DLD1 (cell line): ENCODE results near the gene KLHDC8A.
"Not testable (repeated sequence)": the region's sequence is repeated elsewhere in the genome, so short reads cannot be mapped to it uniquely, and the experiment has no call there.

Source experiments
- in situ Hi-C: cut with HindIII; loops from 2 replicates; pipeline ENCODE4 v1.10.0; 2017; ENCODE audit warnings: low sequenced_read_pairs

Gene KLHDC8A, protein sequence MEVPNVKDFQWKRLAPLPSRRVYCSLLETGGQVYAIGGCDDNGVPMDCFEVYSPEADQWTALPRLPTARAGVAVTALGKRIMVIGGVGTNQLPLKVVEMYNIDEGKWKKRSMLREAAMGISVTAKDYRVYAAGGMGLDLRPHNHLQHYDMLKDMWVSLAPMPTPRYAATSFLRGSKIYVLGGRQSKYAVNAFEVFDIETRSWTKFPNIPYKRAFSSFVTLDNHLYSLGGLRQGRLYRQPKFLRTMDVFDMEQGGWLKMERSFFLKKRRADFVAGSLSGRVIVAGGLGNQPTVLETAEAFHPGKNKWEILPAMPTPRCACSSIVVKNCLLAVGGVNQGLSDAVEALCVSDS

DNA sequence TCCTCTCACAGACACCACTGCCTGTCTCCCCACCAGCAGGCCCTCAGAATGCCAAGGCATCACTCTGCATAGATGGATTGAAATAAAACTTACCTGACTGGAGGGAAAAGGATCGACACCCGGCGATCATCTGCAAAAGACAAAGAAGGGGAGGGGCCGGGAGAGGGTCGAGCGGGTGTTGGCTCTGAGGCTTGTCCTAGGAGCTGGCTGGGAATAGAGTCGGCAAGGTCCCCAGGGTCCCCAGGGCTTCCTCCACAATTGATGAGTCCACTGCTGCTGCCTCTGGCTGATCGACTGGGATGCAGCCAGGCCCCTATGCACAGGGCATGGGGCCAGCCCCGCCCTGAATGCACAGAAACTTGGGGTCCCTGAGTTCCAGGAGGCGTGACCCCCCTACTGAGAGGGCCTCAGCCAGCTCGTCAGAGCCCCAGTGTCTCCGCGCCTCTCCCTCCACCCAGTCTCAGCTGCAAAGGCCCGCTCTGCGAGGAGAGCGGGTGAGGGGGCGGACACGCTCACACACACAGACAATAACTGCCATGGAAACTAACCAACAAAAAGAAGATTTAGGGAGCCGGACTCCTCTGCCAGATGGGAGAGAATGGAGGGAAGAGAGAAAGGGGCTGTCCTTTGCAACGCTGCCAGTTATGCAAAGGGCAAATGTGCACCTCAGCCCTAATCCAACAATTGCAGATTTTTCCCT is at the start of gene KLHDC8A:
Gene KLHDC8A, minus strand, starts transcription at position 483 of the 700 bp plus-strand sequence. CDS start 13,318 bp downstream, outside the sequence.
- in situ Hi-C loops = loop anchor here (25.0 kb wide), 1 partner anchor 156 kb away; the partner anchor contains the start of gene CDK18

DNA sequence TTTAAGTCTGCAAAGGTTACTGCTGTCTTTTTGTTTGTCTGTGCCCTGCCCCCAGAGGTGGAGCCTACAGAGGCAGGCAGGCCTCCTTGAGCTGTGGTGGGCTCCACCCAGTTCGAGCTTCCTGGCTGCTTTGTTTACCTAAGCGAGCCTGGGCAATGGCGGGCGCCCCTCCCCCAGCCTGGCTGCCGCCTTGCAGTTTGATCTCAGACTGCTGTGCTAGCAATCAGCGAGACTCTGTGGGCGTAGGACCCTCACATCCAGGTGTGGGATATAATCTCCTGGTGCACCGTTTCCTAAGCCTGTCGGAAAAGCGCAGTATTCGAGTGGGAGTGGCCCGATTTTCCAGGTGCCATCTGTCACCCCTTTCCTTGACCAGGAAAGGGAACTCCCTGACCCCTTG is 49.5 kb upstream of the KLHDC8A start:
- in situ Hi-C loops = not testable (repeated sequence)

DNA sequence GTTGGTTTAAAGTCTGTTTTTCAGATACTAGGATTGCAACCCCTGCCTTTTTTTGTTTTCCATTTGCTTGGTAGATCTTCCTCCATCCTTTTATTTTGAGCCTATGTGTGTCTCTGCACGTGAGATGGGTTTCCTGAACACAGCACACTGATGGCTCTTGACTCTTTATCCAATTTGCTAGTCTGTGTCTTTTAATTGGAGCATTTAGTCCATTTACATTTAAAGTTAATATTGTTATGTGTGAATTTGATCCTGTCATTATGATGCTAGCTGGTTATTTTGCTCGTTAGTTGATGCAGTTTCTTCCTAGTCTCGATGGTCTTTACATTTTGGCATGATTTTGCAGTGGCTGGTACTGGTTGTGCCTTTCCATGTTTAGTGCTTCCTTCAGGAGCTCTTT is 47.8 kb upstream of the KLHDC8A start:
- in situ Hi-C loops = not testable (repeated sequence)

DNA sequence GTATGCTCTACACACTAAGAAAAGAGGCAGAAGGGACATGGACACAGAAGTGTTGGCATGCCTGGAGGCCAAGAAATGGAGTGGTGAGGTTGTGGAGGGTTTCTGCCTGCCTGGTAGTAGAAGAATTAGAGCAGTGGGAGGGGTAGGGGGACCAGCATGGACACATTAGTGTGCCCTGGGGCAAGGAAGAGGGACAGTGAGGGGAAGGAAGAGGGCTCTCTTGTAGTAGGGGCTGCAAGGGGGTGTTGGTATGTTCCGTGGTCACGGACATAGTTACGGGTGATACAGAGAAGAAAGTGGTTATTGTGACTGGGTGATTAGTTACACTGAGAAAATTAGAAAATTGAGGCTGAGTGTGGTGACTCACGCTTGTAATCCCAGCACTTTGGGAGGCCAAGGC is 41.9 kb upstream of the KLHDC8A start:
- in situ Hi-C loops = no loop called here

DNA sequence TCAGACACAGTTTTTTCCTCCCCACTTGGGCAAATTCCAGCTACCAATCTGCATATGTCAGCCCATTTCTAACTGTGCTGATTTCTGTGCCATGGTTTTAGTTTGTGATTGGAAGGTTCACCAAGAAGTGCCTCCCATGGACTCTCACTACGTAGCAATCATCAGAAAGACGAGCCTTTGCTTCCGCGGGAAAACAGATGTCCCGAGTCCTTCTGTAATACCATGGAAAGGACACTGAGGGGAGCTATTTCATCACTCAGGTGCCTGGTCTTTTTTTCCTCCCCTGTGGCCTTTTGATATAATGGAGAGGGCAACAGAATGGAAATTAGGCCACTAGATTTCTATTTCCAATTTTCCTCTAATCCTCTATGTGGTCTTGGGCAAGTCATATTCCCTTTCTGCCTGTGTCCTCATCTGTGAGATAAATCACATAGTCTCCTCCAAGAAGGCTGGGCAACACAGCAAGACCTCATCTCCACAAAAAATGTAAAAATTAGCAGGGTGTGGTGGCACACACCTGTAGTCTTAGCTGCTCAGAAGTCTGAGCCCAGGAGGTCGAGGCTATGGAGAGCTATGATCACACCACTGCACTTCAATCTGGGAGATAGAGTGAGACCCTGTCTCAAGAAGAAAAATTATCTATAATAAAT is 40.4 kb upstream of the KLHDC8A start:
- in situ Hi-C loops = no loop called here

DNA sequence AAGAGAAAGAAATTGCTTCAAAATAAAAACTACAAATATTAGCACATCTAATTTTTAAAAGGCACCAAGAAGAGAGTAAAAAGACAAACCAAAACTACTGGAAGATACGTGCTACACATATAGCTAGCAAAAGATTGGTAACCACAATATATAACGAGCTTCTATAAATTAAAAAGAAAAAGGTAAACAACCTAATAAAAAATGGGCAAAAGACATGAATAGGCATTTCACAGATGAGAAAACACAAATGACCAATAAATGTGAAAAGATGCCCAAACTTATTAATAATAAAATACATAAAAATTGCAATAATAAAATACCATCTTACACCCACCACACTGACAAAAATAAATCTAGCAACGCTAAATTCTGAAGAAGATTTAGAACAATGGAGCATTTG is 38.9 kb upstream of the KLHDC8A start:
- in situ Hi-C loops = no loop called here

DNA sequence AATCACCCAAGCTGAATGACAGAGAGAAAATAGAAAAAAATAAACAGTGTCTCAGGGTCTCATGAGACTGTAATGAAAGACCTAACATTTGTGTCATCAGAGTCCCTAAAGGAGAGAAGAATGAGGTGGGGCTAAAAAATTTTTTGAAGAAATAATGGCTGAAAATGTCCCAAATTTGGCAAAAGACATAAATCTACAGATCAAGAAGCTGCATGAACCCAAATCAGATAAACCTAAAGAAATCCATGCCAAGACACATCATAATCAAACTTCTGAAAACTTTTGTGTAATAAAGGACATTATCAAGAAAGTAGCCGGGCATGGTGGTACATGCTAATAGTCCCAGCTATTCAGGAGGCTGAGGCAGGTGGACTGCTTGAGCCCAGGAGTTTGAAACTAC is 35.9 kb upstream of the KLHDC8A start:
- in situ Hi-C loops = no loop called here

DNA sequence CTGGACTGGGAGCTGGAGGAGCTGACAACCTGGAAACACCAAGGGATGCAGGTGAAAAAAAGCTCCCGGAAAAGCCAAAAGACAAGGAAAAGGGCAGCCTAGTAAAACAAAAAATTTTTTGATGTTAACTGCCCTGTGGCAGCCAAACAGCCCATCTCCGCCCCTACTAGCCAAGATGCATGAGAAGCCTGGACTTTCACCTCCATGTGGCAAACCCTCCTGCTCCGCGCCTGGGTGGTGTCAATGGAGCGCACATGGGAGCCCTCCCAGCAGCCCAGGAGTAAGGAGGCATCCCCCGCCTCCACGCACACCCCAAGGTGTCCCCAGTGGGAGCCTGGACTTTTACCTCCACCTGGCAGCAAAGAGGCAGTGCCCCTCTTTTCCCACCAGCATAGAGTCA is 34.7 kb upstream of the KLHDC8A start:
- in situ Hi-C loops = no loop called here

DNA sequence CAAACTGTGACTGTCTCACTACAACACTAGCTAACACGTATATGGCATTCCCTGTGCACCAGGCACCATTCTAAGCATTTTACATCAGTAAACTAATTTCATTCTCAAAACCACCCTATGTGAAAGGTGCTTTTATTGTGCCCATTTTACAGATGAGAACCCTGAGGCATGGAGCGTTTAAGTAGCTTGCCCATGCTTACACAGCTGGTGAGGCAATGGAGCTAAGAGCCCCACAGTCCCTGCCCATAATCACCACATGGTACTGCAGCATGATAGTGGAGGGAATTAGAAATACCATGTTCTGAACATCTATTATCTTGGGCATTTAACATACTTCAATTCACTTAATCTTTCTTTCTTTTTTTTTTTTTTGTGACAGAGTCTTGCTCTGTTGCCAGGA is 31.1 kb upstream of the KLHDC8A start:
- in situ Hi-C loops = no loop called here

DNA sequence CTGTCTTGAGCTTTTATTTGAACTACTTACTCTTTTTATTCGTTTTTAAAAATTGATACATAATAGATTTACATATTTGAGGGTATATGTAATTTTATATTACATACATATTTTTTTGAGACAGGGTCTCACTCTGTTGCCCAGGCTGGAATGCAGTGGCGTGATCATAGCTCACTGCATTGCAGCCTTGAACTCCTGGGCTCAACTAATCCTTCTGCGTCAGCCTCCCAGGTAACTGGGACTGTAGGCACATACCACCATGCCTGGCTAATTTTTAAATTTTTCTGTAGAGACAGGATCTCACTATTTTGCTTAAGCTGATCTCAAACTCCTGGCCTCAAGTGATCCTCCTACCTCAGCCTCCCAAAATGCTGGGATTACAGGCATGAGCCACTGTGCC is 26.3 kb upstream of the KLHDC8A start:
- in situ Hi-C loops = not testable (repeated sequence)

DNA sequence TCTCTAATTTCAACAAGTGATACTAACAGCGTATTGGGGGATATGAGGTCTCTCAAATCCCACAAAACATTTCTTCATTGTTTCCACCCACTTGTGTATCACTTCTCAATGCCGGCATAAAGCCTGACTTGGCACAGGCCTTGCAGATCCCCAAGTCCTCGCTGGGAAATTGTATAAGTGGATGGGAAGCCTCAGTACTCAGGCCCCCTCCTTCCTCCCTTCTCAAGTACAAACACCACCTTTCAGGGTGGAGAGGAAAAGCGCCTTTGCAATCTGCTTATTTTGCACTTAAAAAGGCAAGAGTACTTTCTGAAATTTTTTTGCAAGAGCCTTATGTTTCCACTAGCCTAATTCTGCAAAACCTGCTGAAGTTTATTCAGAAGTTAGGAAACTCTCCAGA is 25.8 kb upstream of the KLHDC8A start:
- in situ Hi-C loops = no loop called here

DNA sequence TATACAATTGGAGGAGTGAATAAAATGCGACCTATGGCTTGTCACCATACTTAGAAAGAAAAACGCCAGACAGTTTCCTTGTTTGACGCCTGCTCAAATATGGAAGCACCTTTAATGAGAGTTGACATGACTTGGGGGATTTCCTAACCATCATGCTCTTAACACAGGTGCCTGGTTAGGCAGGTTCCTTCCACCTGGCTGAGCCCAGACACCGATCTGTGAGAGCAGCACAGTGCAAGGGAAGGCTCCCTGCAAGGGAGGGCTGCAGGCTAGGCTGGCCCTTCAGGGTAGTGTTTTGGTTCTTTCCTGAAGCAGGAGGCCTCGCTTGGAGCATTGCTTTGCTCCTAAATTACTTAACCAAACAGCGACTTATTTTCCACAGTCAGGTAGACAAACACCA is 24.6 kb upstream of the KLHDC8A start:
- in situ Hi-C loops = no loop called here

DNA sequence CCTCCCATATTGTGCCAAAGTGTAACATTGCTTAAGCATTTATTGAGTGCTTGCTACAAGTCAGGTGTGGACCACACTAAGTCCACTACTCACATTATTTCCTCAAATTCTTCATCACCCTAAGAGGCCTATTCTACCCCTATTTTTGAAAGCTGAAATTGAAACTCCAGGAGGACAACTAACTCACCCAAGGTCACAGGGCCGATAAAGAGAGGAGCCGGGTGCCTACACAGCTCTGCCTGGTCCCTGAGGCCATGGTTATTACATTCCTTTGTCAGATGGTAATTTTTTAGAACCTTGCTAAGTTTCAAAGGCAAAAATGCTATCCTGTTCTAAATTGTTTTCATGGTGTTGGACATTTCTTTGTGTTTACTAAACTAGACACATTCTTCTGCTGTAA is 24.2 kb upstream of the KLHDC8A start:
- in situ Hi-C loops = no loop called here

DNA sequence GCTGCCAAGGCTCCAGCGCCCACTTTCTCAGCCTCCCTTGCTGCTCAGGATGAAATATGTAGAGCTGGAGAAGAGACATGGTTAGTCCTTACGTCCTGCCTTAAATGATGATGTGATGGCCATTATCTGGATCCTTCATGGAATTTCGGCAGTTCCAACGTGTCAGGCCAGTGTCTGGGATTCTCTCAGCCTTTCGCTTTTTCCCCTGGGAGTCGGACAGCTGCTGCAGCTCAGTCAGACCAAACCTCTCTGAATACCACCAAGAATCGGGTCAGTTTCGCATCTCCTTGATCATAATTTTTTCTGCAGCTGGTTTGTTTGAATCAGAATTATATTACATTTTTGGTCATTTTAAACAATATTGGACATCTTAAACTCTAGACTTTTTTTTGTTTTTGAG is 22.3 kb upstream of the KLHDC8A start:
- in situ Hi-C loops = no loop called here

DNA sequence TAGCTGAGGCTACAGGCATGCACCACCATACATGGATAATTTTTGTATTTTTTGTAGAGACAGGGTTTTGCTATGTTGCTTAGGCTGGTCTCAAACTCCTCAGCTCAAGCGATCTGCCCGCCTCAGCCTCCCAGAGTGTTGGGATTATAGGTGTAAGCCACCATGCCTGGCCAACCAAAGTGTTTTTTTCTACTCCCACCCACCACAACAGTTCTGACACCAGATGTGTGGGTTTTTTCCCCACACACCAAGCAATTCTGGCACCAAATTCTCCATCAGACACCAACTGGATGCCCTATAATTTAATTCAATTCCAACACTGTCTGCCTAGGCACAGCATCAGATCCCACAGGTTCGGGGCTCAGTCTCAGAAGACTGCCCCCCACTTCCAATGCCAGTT is 20.6 kb upstream of the KLHDC8A start:
- in situ Hi-C loops = no loop called here

DNA sequence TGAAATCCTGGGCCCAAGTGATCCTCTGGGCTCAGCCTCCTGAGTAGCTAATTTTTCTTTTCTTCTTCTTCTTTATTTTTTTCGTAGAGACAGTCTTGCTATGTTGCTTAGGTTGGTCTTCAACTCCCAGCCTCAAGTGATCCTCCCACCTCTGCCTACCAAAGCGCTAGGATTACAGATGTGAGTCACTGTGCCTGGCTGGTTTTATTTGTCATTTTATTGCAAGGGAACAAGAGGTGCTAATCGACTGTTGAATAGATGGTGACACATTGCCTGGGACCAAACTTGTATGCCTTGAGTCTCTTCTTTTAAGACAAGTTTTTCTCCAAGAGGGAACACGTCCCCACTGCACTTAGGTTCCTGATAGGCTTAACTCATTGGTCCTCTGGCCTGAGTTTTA is 20.0 kb upstream of the KLHDC8A start:
- in situ Hi-C loops = no loop called here

DNA sequence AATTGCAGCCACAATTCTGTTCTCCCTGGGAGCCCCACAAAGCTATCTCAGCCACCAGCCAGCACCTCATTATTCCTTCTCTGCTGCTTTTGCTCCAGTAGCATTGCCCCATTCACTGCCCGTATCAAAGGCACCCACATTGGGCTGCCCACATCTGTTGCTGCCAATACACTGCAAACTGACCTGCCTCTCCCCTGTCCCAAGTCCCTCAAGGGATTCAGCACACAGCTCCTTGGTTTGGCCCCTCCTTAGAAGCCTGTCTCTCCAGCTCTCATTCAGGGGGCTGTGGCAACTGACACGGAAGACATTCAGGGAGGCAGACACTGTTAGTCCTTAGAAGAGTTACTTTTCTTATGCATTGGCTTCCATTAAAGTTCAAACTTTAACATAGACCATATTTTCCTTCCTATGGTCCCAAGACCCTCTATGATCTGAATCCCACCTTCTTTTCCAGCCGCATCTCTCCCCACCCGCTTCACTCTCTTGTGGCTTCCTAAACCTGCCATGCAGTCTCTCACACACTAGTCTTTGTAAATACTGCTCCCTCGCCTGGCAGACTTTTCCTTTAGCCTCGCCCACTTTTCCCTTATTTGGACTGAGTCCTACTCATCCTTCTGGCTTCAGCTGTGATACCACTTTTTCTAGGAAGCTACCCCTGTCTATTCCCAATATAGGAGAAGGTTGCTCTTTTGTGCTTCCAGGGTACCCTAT is 19.3 kb upstream of the KLHDC8A start:
- in situ Hi-C loops = no loop called here

DNA sequence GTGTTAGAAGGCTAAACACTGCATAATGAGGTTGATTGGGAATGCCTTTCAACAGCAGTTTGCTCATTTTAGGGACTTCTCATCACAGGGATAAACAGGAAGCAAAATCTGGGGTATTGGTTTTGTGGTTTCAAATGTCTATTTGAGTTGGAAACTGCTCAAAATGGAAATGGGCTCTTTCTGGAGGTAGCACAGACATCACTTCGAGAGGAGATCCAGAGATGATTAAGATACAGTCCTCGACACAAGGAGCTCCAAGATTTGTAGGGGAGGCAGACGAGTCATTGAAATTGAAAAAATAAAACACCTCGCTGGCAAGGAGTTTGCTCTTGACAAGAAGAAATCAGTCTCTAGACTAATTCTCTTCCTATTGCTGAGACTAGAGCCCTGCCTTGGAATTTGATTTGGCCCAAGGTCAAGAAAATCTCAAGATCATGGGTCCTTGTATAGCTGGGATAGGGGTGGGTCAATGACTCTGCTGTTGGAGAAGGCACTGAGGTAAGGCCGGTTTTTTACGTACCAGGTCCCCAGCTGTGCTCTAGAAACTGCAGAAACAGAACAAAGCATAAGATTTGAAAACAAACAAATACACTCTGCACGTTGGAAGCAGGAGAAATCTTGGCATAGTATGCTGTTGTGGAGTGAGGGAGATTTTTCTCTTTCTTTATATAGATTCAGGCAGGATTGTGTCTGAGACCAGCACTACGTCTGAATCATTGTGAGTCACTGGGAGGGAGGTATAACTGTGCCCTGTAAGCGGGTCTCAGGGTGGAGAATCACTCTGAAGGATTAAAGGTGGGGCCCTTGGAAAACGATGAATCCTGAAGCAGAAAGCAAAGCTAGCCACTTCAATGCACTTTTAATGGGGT is 17.7 kb upstream of the KLHDC8A start:
- in situ Hi-C loops = loop anchor here (25.0 kb wide), 1 partner anchor 138 kb away; the partner anchor contains the start of gene CDK18

DNA sequence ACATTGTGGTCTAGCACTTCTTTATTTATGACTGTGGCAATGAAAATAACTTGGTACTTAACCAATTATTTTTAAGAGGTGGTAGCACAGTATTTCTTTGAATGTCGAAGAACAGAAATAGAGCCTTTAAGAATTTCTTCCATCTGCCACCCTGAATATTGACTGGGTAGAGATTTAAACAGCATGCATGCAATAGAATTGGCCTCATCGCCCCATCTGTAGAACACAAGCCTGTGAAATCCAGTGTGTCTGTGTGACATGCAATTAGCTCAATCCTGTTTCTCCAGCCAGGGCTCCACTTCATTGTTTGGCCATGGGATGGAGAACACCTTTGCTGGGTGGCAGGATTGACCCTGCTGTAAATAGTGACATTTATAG is 17.1 kb upstream of the KLHDC8A start:
- in situ Hi-C loops = loop anchor here (25.0 kb wide), 1 partner anchor 139 kb away; the partner anchor contains the start of gene CDK18
